ENCODE results near the gene KLF11. TPM values are rescaled to one million over a fixed set of nuclear protein-coding genes. Genes with fewer than 3 reads are reported as not detected.

KLF11 gene
- total RNA-seq, 1 donor from 2014 or later, result 6.6 TPM

GRCh38 chr2:10057231-10058107 lies 14.1 kb downstream of the KLF11 start:
- no peaks in the 10 kb centered on the region for H3K36me3 ChIP-seq (ENCODE audit: control insufficient read depth, insufficient read depth, low read length)
- H3K4me3 ChIP-seq (ENCODE audit: low read depth, low read length), result peak overlapping the region; percentile 24
- DNase-seq (ENCODE audit: low read depth) (peak; percentile 72), FAIRE-seq (no peak)
- TF ChIP-seq CTCF (IDR thresholded peaks at IDR 0.05; ENCODE audit: insufficient read depth, low read length, severe bottlenecking), result no peak
- H3K27me3 ChIP-seq (ENCODE audit: control insufficient read depth, insufficient read depth, low read length), result peaks cover 1% of the 10 kb centered on the region

- Histone ChIP-seq H3K4me3 (ENCODE audit: low read depth, low read length) (no peak overlapping the region), H3K27me3 (ENCODE audit: control insufficient read depth, insufficient read depth, low read length) (peaks cover 1% of the 10 kb centered on the region), H3K36me3 (ENCODE audit: control insufficient read depth, insufficient read depth, low read length) (no peaks in the 10 kb centered on the region)
- DNase-seq (ENCODE audit: low read depth), result no peak
- no peak for TF ChIP-seq CTCF (IDR thresholded peaks at IDR 0.05; ENCODE audit: insufficient read depth, low read length, severe bottlenecking)
- no peak for FAIRE-seq
Measured at GRCh38 chr2:10058251-10059015, 15.1 kb downstream of the KLF11 start.

- DNase-seq (ENCODE audit: low read depth) (no peak), FAIRE-seq (no peak)
- Histone ChIP-seq H3K36me3 (ENCODE audit: control insufficient read depth, insufficient read depth, low read length) (no peaks in the 10 kb centered on the region), H3K4me3 (ENCODE audit: low read depth, low read length) (no peak overlapping the region), H3K27me3 (ENCODE audit: control insufficient read depth, insufficient read depth, low read length) (peaks cover 1% of the 10 kb centered on the region)
- no peak for TF ChIP-seq CTCF (IDR thresholded peaks at IDR 0.05; ENCODE audit: insufficient read depth, low read length, severe bottlenecking)
Measured at GRCh38 chr2:10059016-10059351, 15.6 kb downstream of the KLF11 start.

- no peak for TF ChIP-seq CTCF (IDR thresholded peaks at IDR 0.05; ENCODE audit: insufficient read depth, low read length, severe bottlenecking)
- FAIRE-seq (no peak), DNase-seq (ENCODE audit: low read depth) (no peak)
- Histone ChIP-seq H3K4me3 (ENCODE audit: low read depth, low read length) (no peak overlapping the region), H3K27me3 (ENCODE audit: control insufficient read depth, insufficient read depth, low read length) (peaks cover 1% of the 10 kb centered on the region), H3K36me3 (ENCODE audit: control insufficient read depth, insufficient read depth, low read length) (no peaks in the 10 kb centered on the region)
Measured at GRCh38 chr2:10059552-10060335, 16.4 kb downstream of the KLF11 start.

- H3K36me3 ChIP-seq (ENCODE audit: control insufficient read depth, insufficient read depth, low read length), result no peaks in the 10 kb centered on the region
- H3K4me3 ChIP-seq (ENCODE audit: low read depth, low read length), result no peak overlapping the region
- FAIRE-seq, result peak; percentile 75
- no peak for TF ChIP-seq CTCF (IDR thresholded peaks at IDR 0.05; ENCODE audit: insufficient read depth, low read length, severe bottlenecking)
- peaks cover 1% of the 10 kb centered on the region for H3K27me3 ChIP-seq (ENCODE audit: control insufficient read depth, insufficient read depth, low read length)
- no peak for DNase-seq (ENCODE audit: low read depth)
Measured at GRCh38 chr2:10061221-10061925, 18.0 kb downstream of the KLF11 start.
